SK-N-SH (cell line): Measurements from ENCODE around the gene SYNE3. TPM values are rescaled to one million over a fixed set of nuclear protein-coding genes. Genes with fewer than 3 reads are reported as not detected.

Experiments
- CTCF ChIA-PET: fragments of 300-600, 350-600 bp; formaldehyde crosslinking; extraction: SDS; loops from one replicate; lab custom pipeline; 2021; lab: Yijun Ruan, JAX
- POLR2A ChIA-PET: fragments of 350-600 bp; sonication (Branson Sonifier 250); formaldehyde crosslinking; extraction: SDS; loops from one replicate; lab custom pipeline; 2020; ENCODE audit warnings: antibody characterized with exemption, inconsistent platforms; lab: Yijun Ruan, JAX
- DNase-seq: peaks from one replicate; pipeline ENCODE4 v3.0.0; 2012
- H2AFZ ChIP-seq: fragments of 200-600 bp; sonication (generic); 2 replicates; pipeline ENCODE4 v1.8.1; 2016; ENCODE audit warnings: antibody characterized with exemption, mild to moderate bottlenecking, low read depth
- H3F3A ChIP-seq: fragments of 200-600 bp; sonication (generic); replicated peaks from 2 replicates; pipeline ENCODE3; 2016; ENCODE audit warnings: antibody characterized with exemption, mild to moderate bottlenecking; ENCODE audit not compliant: insufficient read depth
- H3K27ac ChIP-seq, 2 experiments: fragments of 200-500 bp in 1 of 2; fragments of 200-600 bp in 1 of 2; sonication (Bioruptor generic) in 1 of 2; sonication (generic), shearing (Covaris generic) in 1 of 2; 2 replicates each; pipeline versions ENCODE4 v1.5.1 to v1.6.1; 2014 to 2016; ENCODE audit warnings: low read depth in 2 of 2, inconsistent platforms in 1 of 2, low read length in 1 of 2, mild to moderate bottlenecking in 1 of 2, mixed read lengths in 1 of 2
- H3K27me3 ChIP-seq: fragments of 200-600 bp; sonication (generic), shearing (Covaris generic); 2 replicates; pipeline ENCODE4 v1.6.1; 2016; ENCODE audit warnings: mixed run types; ENCODE audit not compliant: insufficient read depth
- H3K36me3 ChIP-seq, 2 experiments: fragments of 200-500 bp in 1 of 2; fragments of 200-600 bp in 1 of 2; sonication (Bioruptor generic) in 1 of 2; sonication (generic) in 1 of 2; replicated peaks in 1 of 2; 2 replicates each; pipeline versions ENCODE3 to v1.5.1; 2014 to 2016; ENCODE audit warnings: low read length in 1 of 2, mild to moderate bottlenecking in 1 of 2; ENCODE audit not compliant: insufficient read depth in 2 of 2, control insufficient read depth in 1 of 2
- H3K4me1 ChIP-seq, 2 experiments: fragments of 200-500 bp in 1 of 2; fragments of 200-600 bp in 1 of 2; sonication (Bioruptor generic) in 1 of 2; sonication (generic), shearing (Covaris generic) in 1 of 2; 2 replicates each; pipeline versions ENCODE4 v1.5.1 to v1.6.1; 2014 to 2016; ENCODE audit warnings: low read depth in 1 of 2, low read length in 1 of 2, mixed run types in 1 of 2; ENCODE audit not compliant: insufficient read depth in 2 of 2, control insufficient read depth in 1 of 2
- H3K4me2 ChIP-seq: fragments of 200-600 bp; sonication (generic), shearing (Covaris generic); 2 replicates; pipeline ENCODE4 v1.6.1; 2017; ENCODE audit warnings: mixed run types
- H3K4me3 ChIP-seq, 2 experiments: fragments of 200-500 bp in 1 of 2; fragments of 200-600 bp in 1 of 2; sonication (Bioruptor generic) in 1 of 2; sonication (generic), shearing (Covaris generic) in 1 of 2; 2 replicates each; pipeline versions ENCODE4 v1.5.1 to v1.8.1; 2014 to 2016; ENCODE audit warnings: low read depth in 2 of 2, inconsistent platforms in 1 of 2, low read length in 1 of 2, mild to moderate bottlenecking in 1 of 2, mixed read lengths in 1 of 2, moderate library complexity in 1 of 2
- H3K79me2 ChIP-seq: fragments of 200-600 bp; sonication (generic); 2 replicates; pipeline ENCODE4 v1.8.1; 2017; ENCODE audit warnings: mild to moderate bottlenecking; ENCODE audit not compliant: insufficient read depth
- H3K9ac ChIP-seq: fragments of 200-600 bp; sonication (generic); 2 replicates; pipeline ENCODE4 v1.6.1; 2017; ENCODE audit warnings: mixed run types
- H3K9me2 ChIP-seq: fragments of 200-600 bp; sonication (generic); 2 replicates; pipeline ENCODE4 v1.6.1; 2017; ENCODE audit warnings: mixed run types
- H3K9me3 ChIP-seq: fragments of 200-600 bp; sonication (generic); 2 replicates; pipeline ENCODE4 v1.6.1; 2017; ENCODE audit warnings: mixed run types, mild to moderate bottlenecking, moderate library complexity
- H4K20me1 ChIP-seq: fragments of 200-600 bp; sonication (generic); 2 replicates; pipeline ENCODE4 v1.6.1; 2017; ENCODE audit warnings: mild to moderate bottlenecking, mixed run types; ENCODE audit not compliant: insufficient read depth
- CTCF ChIP-seq: fragments of 200-600 bp; sonication (generic); IDR thresholded peaks from 2 replicates; pipeline ENCODE4 v1.6.1; 2017; ENCODE audit warnings: antibody characterized with exemption, mild to moderate bottlenecking, moderate library complexity
- FOXM1 ChIP-seq: IDR thresholded peaks from 2 replicates; pipeline ENCODE4 v1.4.0; 2012; ENCODE audit warnings: low read depth, mild to moderate bottlenecking
- GATA2 ChIP-seq: sonication (generic); formaldehyde crosslinking; IDR thresholded peaks from 2 replicates; pipeline ENCODE4 v1.5.0; 2020; ENCODE audit warnings: mild to moderate bottlenecking, missing genetic modification reagents
- JUND ChIP-seq: IDR thresholded peaks from 2 replicates; pipeline ENCODE4 v1.4.0; 2012
- MXI1 ChIP-seq: IDR thresholded peaks from 2 replicates; pipeline ENCODE4 v1.6.1; 2012; ENCODE audit warnings: mild to moderate bottlenecking, low read depth, low read length, improper control_type of control experiment
- NFIC ChIP-seq: IDR thresholded peaks from 2 replicates; pipeline ENCODE4 v1.4.0; 2012; ENCODE audit warnings: borderline replicate concordance
- RXRA ChIP-seq: IDR thresholded peaks from 2 replicates; pipeline ENCODE4 v1.4.0; 2012; ENCODE audit warnings: low read depth, mild to moderate bottlenecking, borderline replicate concordance
- TAF1 ChIP-seq: IDR thresholded peaks from 2 replicates; pipeline ENCODE4 v1.6.1; 2012; ENCODE audit warnings: low read depth, mild to moderate bottlenecking, low read length, moderate library complexity, borderline replicate concordance
- TEAD4 ChIP-seq: IDR thresholded peaks from 2 replicates; pipeline ENCODE4 v1.4.0; 2012; ENCODE audit warnings: mild to moderate bottlenecking, borderline replicate concordance; ENCODE audit not compliant: insufficient read depth
- YY1 ChIP-seq: IDR thresholded peaks from 2 replicates; pipeline ENCODE4 v1.4.0; 2012; ENCODE audit warnings: low read depth, mild to moderate bottlenecking
- WGBS: methylation state at CpG from one replicate; pipeline ENCODE4 v1.1.6; 2017; ENCODE audit warnings: low lambda C conversion rate; 5-methylcytosine and 5-hydroxymethylcytosine counted together
- polyA plus RNA-seq, 3 experiments: library from polyadenylated mRNA; depleted of rRNA; stranded (reverse); fragments of >200 nt; gene quantifications; 2 replicates each; pipeline ENCODE4 v1.2.3, GENCODE V29; 2012

SYNE3 gene
- polyA plus RNA-seq, 1 of the 3 experiments (the other 2 are of a cell fraction) = 2.0 TPM

- no peak overlapping the region for H3K4me2 ChIP-seq
These were observed 36.2 kb downstream of the SYNE3 start for GRCh38 chr14:95480109-95480886.

DNA sequence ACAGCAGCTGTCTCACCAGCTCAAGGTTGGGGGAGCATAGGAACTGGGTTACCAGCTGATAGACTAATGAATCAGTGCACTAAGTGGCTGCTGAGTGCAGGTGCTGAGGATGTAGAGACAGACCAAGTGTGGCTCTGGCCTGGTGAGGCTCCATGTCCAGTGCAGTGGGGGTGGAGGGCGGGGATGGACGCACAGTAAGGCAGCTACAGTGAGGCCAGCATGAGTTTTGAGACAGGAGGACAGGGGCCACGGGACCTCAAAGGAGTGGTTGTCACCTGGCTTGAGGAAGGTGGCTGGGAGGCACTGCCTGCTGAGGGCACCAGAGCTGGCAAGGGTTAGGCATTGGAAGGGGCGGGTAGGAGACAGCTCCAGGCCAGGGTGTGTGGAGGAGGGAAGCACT is 37.0 kb downstream of the SYNE3 start:
- WGBS = 92% methylated on average over 4 of the region's 4 CpGs
- CTCF ChIA-PET = interaction anchor here (1.7 kb wide), 1 partner anchor 48 kb away, joined by 6 read pairs; no protein-coding TSS in a partner anchor
- no peaks in the 10 kb centered on the region for H3K9me3 ChIP-seq
- no peaks in the 10 kb centered on the region for H3K9me2 ChIP-seq
- no peaks in the 10 kb centered on the region for H3K36me3 ChIP-seq
- H3K4me1 ChIP-seq = peaks cover 18 to 35% of the 10 kb centered on the region in 2 experiments; a peak in 2 of 4 replicates
- H3F3A ChIP-seq = peaks cover 8% of the 10 kb centered on the region
- no peak overlapping the region for H3K4me2 ChIP-seq
- DNase-seq = no peak
- H3K4me3 ChIP-seq = no peak overlapping the region
- H3K27me3 ChIP-seq = no peaks in the 10 kb centered on the region
- TF ChIP-seq RXRA (no peak), CTCF (no peak), FOXM1 (no peak), TAF1 (no peak), MXI1 (no peak), JUND (no peak), TEAD4 (no peak)
- peaks cover 3% of the 10 kb centered on the region; the same call in 1 of the 2 replicates for H3K79me2 ChIP-seq
- no peaks in the 10 kb centered on the region for H4K20me1 ChIP-seq
- H3K27ac ChIP-seq = no peak overlapping the region
- H2AFZ ChIP-seq = no peak overlapping the region
- POLR2A ChIA-PET = no interaction called here
- H3K9ac ChIP-seq = no peak overlapping the region

More at GRCh38 chr14:95480109-95480886, 36.2 kb downstream of the SYNE3 start:
- H3K79me2 ChIP-seq = peaks cover 3% of the 10 kb centered on the region; the same call in 1 of the 2 replicates
- no peak overlapping the region for H3K4me3 ChIP-seq
- H3K27ac ChIP-seq = no peak overlapping the region; a peak in 1 of 4 replicates
- H3K9ac ChIP-seq = no peak overlapping the region
- H3K9me3 ChIP-seq = no peaks in the 10 kb centered on the region
- no peaks in the 10 kb centered on the region for H3K27me3 ChIP-seq
- H4K20me1 ChIP-seq = no peaks in the 10 kb centered on the region
- no peaks in the 10 kb centered on the region for H3K9me2 ChIP-seq
- ChIA-PET CTCF (interaction anchor here (1.7 kb wide), 1 partner anchor 47 kb away, joined by 6 read pairs; no protein-coding TSS in a partner anchor), POLR2A (no interaction called here)
- H3K36me3 ChIP-seq = no peaks in the 10 kb centered on the region
- no peak for DNase-seq
- TF ChIP-seq NFIC = no peak
- no peak for TF ChIP-seq YY1
- TF ChIP-seq GATA2 (CRISPR knock-in tag) = no peak
- no peak overlapping the region for H2AFZ ChIP-seq
- 87% methylated on average over 11 of the region's 11 CpGs for WGBS
- H3F3A ChIP-seq = peaks cover 8% of the 10 kb centered on the region
- peaks cover 18 to 35% of the 10 kb centered on the region in 2 experiments; a peak in 2 of 4 replicates for H3K4me1 ChIP-seq
